ENCODE results near the gene NDUFS2.

Gene NDUFS2

GRCh38 chr1:161214369-161214768 lies 12.2 kb downstream of the NDUFS2 start:
- TF ChIP-seq CTCF (IDR thresholded peaks at IDR 0.05), result no peak

GRCh38 chr1:161215076-161215475 lies 12.9 kb downstream of the NDUFS2 start, which contains the start of gene FCER1G:
Gene FCER1G, plus strand, starts transcription at chr1:161215295. Its CDS starts 27 bp downstream, at chr1:161215322.
- TF ChIP-seq CTCF (IDR thresholded peaks at IDR 0.05), result no peak
- DNase-seq (ENCODE audit: low spot score), result no peak
- H3K27ac ChIP-seq, result peak within 1 kb of the TSS; percentile 79 to 80
- H3K4me3 ChIP-seq, result peak within 1 kb of the TSS; percentile 55

More at GRCh38 chr1:161214369-161214768, 12.2 kb downstream of the NDUFS2 start:
- Histone ChIP-seq H3K27ac (peak overlapping the region in 1 of 2 donors; percentile 63), H3K4me3 (no peak overlapping the region)
- no peak for DNase-seq (ENCODE audit: low spot score)

DNA sequence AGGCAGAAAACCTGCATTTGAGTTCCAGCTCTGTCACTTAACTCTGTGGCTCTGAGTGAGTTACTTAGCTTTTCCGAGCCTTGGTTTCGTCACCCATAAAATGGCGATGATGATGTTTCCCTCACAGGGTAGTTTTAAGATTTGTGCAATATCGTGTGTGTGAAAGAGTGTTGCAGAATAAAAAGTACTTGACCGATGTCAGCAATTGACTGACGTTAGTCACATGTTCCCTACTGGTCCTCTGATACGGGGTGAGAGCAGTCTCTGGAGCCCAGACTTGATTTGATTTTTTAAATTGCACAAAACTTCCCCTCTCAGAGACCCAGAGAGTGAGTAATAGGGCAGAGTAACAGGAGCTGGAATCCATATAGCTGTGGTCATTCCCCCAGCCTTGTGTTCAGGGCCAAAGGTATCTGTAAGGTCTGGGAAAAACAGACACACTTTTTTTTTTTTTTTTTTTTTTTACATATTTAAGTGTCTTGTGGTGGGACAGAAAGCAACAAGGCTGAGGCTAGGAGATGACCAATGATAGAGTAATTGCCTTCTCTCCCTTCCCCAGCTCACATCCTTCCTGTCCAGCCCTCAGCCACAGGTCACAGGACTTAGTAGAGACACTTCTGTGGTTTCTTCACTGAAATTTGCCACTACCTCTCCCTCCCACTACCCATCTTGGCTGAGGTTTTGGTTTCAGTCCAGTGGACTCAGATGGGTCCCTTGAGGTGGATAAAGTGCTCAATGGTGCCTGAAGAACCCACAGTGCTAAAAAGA lies 15.0 kb downstream of the NDUFS2 start:
- H3K4me3 ChIP-seq, result peak overlapping the region; percentile 64
- no peak for DNase-seq (ENCODE audit: low spot score)
- no peak for TF ChIP-seq CTCF (IDR thresholded peaks at IDR 0.05)
- peak overlapping the region; percentile 80 to 94 for H3K27ac ChIP-seq

- peak overlapping the region; percentile 80 to 94 for H3K27ac ChIP-seq
- TF ChIP-seq CTCF (IDR thresholded peaks at IDR 0.05), result no peak
- no peak for DNase-seq (ENCODE audit: low spot score)
- H3K4me3 ChIP-seq, result peak overlapping the region; percentile 47
These were observed 15.7 kb downstream of the NDUFS2 start for GRCh38 chr1:161217831-161218230.

- H3K4me3 ChIP-seq, result peak overlapping the region; percentile 47
- TF ChIP-seq CTCF (IDR thresholded peaks at IDR 0.05), result no peak
- H3K27ac ChIP-seq, result peak overlapping the region in 1 of 2 donors; percentile 94
- no peak for DNase-seq (ENCODE audit: low spot score)
These were observed 16.3 kb downstream of the NDUFS2 start for GRCh38 chr1:161218301-161219077.

DNA sequence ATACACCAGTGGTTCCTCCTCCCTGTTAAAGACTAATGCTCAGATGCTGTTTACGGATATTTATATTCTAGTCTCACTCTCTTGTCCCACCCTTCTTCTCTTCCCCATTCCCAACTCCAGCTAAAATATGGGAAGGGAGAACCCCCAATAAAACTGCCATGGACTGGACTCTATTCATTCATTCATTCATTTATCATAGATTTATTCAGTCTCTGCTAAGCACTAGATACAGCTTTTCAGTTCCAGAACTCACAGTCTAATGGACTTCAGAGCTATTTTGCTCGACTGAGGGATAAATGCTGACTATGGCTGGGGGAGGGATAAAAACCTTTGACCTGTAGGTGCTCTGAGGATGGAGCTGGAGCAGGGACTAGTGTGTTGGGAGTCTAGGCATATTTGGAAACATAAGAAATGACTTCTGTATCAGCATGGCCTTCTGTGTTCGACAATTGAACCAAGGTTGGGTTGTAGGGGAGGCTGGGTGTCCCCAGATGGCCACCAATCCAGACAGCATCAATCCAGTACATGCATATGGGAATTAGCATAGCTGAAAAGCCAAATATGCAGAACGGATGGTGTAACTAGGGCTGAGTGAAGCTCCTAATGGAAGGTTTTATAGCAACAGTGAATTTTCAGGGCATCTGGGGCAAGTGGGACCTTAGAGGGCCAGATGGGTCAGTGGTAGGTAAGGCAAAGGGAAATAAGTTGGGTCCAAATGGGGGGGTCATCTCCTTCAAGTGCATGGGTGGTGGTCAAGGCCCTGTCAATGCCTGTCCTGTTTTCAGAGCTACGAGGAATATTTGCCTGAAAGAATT lies 17.1 kb downstream of the NDUFS2 start:
- no peak for TF ChIP-seq CTCF (IDR thresholded peaks at IDR 0.05)
- Histone ChIP-seq H3K27ac (no peak overlapping the region), H3K4me3 (no peak overlapping the region)
- DNase-seq (ENCODE audit: low spot score), result no peak
